SK-N-SH (cell line): Measurements from ENCODE around the gene SREK1. TPM values are rescaled to one million over a fixed set of nuclear protein-coding genes. Genes with fewer than 3 reads are reported as not detected.
A peak's percentile ranks its signal among the peaks of the same experiment; 100 is the strongest.

Experiments used
- CTCF ChIA-PET: fragments of 300-600, 350-600 bp; formaldehyde crosslinking; extraction: SDS; loops from one replicate; lab custom pipeline; 2021; lab: Yijun Ruan, JAX
- POLR2A ChIA-PET: fragments of 350-600 bp; sonication (Branson Sonifier 250); formaldehyde crosslinking; extraction: SDS; loops from one replicate; lab custom pipeline; 2020; ENCODE audit warnings: antibody characterized with exemption, inconsistent platforms; lab: Yijun Ruan, JAX
- DNase-seq: peaks from one replicate; pipeline ENCODE4 v3.0.0; 2012
- H2AFZ ChIP-seq: fragments of 200-600 bp; sonication (generic); 2 replicates; pipeline ENCODE4 v1.8.1; 2016; ENCODE audit warnings: antibody characterized with exemption, mild to moderate bottlenecking, low read depth
- H3F3A ChIP-seq: fragments of 200-600 bp; sonication (generic); replicated peaks from 2 replicates; pipeline ENCODE3; 2016; ENCODE audit warnings: antibody characterized with exemption, mild to moderate bottlenecking; ENCODE audit not compliant: insufficient read depth
- H3K27ac ChIP-seq, 2 experiments: fragments of 200-500 bp in 1 of 2; fragments of 200-600 bp in 1 of 2; sonication (Bioruptor generic) in 1 of 2; sonication (generic), shearing (Covaris generic) in 1 of 2; 2 replicates each; pipeline versions ENCODE4 v1.5.1 to v1.6.1; 2014 to 2016; ENCODE audit warnings: low read depth in 2 of 2, inconsistent platforms in 1 of 2, low read length in 1 of 2, mild to moderate bottlenecking in 1 of 2, mixed read lengths in 1 of 2
- H3K27me3 ChIP-seq: fragments of 200-600 bp; sonication (generic), shearing (Covaris generic); 2 replicates; pipeline ENCODE4 v1.6.1; 2016; ENCODE audit warnings: mixed run types; ENCODE audit not compliant: insufficient read depth
- H3K36me3 ChIP-seq, 2 experiments: fragments of 200-500 bp in 1 of 2; fragments of 200-600 bp in 1 of 2; sonication (Bioruptor generic) in 1 of 2; sonication (generic) in 1 of 2; replicated peaks in 1 of 2; 2 replicates each; pipeline versions ENCODE3 to v1.5.1; 2014 to 2016; ENCODE audit warnings: low read length in 1 of 2, mild to moderate bottlenecking in 1 of 2; ENCODE audit not compliant: insufficient read depth in 2 of 2, control insufficient read depth in 1 of 2
- H3K4me1 ChIP-seq, 2 experiments: fragments of 200-500 bp in 1 of 2; fragments of 200-600 bp in 1 of 2; sonication (Bioruptor generic) in 1 of 2; sonication (generic), shearing (Covaris generic) in 1 of 2; 2 replicates each; pipeline versions ENCODE4 v1.5.1 to v1.6.1; 2014 to 2016; ENCODE audit warnings: low read depth in 1 of 2, low read length in 1 of 2, mixed run types in 1 of 2; ENCODE audit not compliant: insufficient read depth in 2 of 2, control insufficient read depth in 1 of 2
- H3K4me2 ChIP-seq: fragments of 200-600 bp; sonication (generic), shearing (Covaris generic); 2 replicates; pipeline ENCODE4 v1.6.1; 2017; ENCODE audit warnings: mixed run types
- H3K4me3 ChIP-seq, 2 experiments: fragments of 200-500 bp in 1 of 2; fragments of 200-600 bp in 1 of 2; sonication (Bioruptor generic) in 1 of 2; sonication (generic), shearing (Covaris generic) in 1 of 2; 2 replicates each; pipeline versions ENCODE4 v1.5.1 to v1.8.1; 2014 to 2016; ENCODE audit warnings: low read depth in 2 of 2, inconsistent platforms in 1 of 2, low read length in 1 of 2, mild to moderate bottlenecking in 1 of 2, mixed read lengths in 1 of 2, moderate library complexity in 1 of 2
- H3K79me2 ChIP-seq: fragments of 200-600 bp; sonication (generic); 2 replicates; pipeline ENCODE4 v1.8.1; 2017; ENCODE audit warnings: mild to moderate bottlenecking; ENCODE audit not compliant: insufficient read depth
- H3K9ac ChIP-seq: fragments of 200-600 bp; sonication (generic); 2 replicates; pipeline ENCODE4 v1.6.1; 2017; ENCODE audit warnings: mixed run types
- H3K9me2 ChIP-seq: fragments of 200-600 bp; sonication (generic); 2 replicates; pipeline ENCODE4 v1.6.1; 2017; ENCODE audit warnings: mixed run types
- H3K9me3 ChIP-seq: fragments of 200-600 bp; sonication (generic); 2 replicates; pipeline ENCODE4 v1.6.1; 2017; ENCODE audit warnings: mixed run types, mild to moderate bottlenecking, moderate library complexity
- H4K20me1 ChIP-seq: fragments of 200-600 bp; sonication (generic); 2 replicates; pipeline ENCODE4 v1.6.1; 2017; ENCODE audit warnings: mild to moderate bottlenecking, mixed run types; ENCODE audit not compliant: insufficient read depth
- CHD2 ChIP-seq: fragments of 150-350 bp; IDR thresholded peaks from 2 replicates; pipeline ENCODE4 v1.6.1; 2018; ENCODE audit warnings: low read length; ENCODE audit not compliant: partially characterized antibody
- EP300 ChIP-seq, 2 experiments: IDR thresholded peaks; 2 replicates each; pipeline versions ENCODE4 v1.4.0 to v1.6.1; 2012; ENCODE audit warnings: borderline replicate concordance in 1 of 2, low read depth in 1 of 2, low read length in 1 of 2
- FOXJ3 ChIP-seq: sonication (generic); formaldehyde crosslinking; IDR thresholded peaks from 2 replicates; pipeline ENCODE4 v1.5.1; 2020; ENCODE audit warnings: mild to moderate bottlenecking, missing genetic modification reagents
- GABPA ChIP-seq: IDR thresholded peaks from 2 replicates; pipeline ENCODE4 v1.4.0; 2012; ENCODE audit warnings: low read depth, mild to moderate bottlenecking
- GATA2 ChIP-seq: sonication (generic); formaldehyde crosslinking; IDR thresholded peaks from 2 replicates; pipeline ENCODE4 v1.5.0; 2020; ENCODE audit warnings: mild to moderate bottlenecking, missing genetic modification reagents
- IRF3 ChIP-seq: fragments of 150-350 bp; IDR thresholded peaks from 2 replicates; pipeline ENCODE4 v1.6.1; 2016; ENCODE audit warnings: mild to moderate bottlenecking, low read depth, low read length
- MAX ChIP-seq: IDR thresholded peaks from 2 replicates; pipeline ENCODE4 v1.4.0; 2012; ENCODE audit warnings: low read depth
- MEF2A ChIP-seq: IDR thresholded peaks from 2 replicates; pipeline ENCODE4 v1.4.0; 2012; ENCODE audit warnings: low read depth, borderline replicate concordance
- MXI1 ChIP-seq: IDR thresholded peaks from 2 replicates; pipeline ENCODE4 v1.6.1; 2012; ENCODE audit warnings: mild to moderate bottlenecking, low read depth, low read length, improper control_type of control experiment
- RFX5 ChIP-seq: IDR thresholded peaks from 2 replicates; pipeline ENCODE4 v1.6.1; 2012; ENCODE audit warnings: mild to moderate bottlenecking, improper control_type of control experiment, low read length
- TAF1 ChIP-seq: IDR thresholded peaks from 2 replicates; pipeline ENCODE4 v1.6.1; 2012; ENCODE audit warnings: low read depth, mild to moderate bottlenecking, low read length, moderate library complexity, borderline replicate concordance
- TCF12 ChIP-seq: IDR thresholded peaks from 2 replicates; pipeline ENCODE4 v1.4.0; 2012
- YY1 ChIP-seq: IDR thresholded peaks from 2 replicates; pipeline ENCODE4 v1.4.0; 2012; ENCODE audit warnings: low read depth, mild to moderate bottlenecking
- WGBS: methylation state at CpG from one replicate; pipeline ENCODE4 v1.1.6; 2017; ENCODE audit warnings: low lambda C conversion rate; 5-methylcytosine and 5-hydroxymethylcytosine counted together
- polyA plus RNA-seq, 3 experiments: library from polyadenylated mRNA; depleted of rRNA; stranded (reverse); fragments of >200 nt; gene quantifications; 2 replicates each; pipeline ENCODE4 v1.2.3, GENCODE V29; 2012
- TF ChIP-seq, protein P1 (sequence below): IDR thresholded peaks from 2 replicates; pipeline ENCODE4 v1.6.1; 2012; ENCODE audit warnings: mild to moderate bottlenecking, low read depth, low read length, moderate library complexity
- TF ChIP-seq, protein P2 (sequence below): IDR thresholded peaks from 2 replicates; pipeline ENCODE4; 2012

Gene SREK1
- polyA plus RNA-seq, 1 of the 3 experiments (the other 2 are of a cell fraction): 17.5 TPM

- H3F3A ChIP-seq: peaks cover 3% of the 10 kb centered on the region
- CTCF ChIA-PET: interaction anchor here (0.9 kb wide), 1 partner anchor 23 kb away, joined by 4 read pairs; no protein-coding TSS in a partner anchor
- no peaks in the 10 kb centered on the region for H3K9me2 ChIP-seq
- no peaks in the 10 kb centered on the region for H3K36me3 ChIP-seq
- DNase-seq: no peak
- H3K9me3 ChIP-seq: peaks cover 11% of the 10 kb centered on the region; the same call in 1 of the 2 replicates
- no peak overlapping the region for H3K4me3 ChIP-seq
- POLR2A ChIA-PET: no interaction called here
- H3K4me1 ChIP-seq: no peaks in the 10 kb centered on the region
- no peak overlapping the region for H3K4me2 ChIP-seq
- 12% methylated on average over 2 of the region's 2 CpGs for WGBS
- H2AFZ ChIP-seq: no peak overlapping the region
- no peaks in the 10 kb centered on the region for H3K79me2 ChIP-seq
- peak overlapping the region in 1 of 2 experiments; percentile 30; a peak in 1 of 4 replicates for H3K27ac ChIP-seq
- no peaks in the 10 kb centered on the region for H3K27me3 ChIP-seq
- no peaks in the 10 kb centered on the region for H4K20me1 ChIP-seq
- no peak for TF ChIP-seq GABPA
- no peak overlapping the region for H3K9ac ChIP-seq
Measured at GRCh38 chr5:66113160-66113559, 30.9 kb upstream of the SREK1 start.

- ChIA-PET POLR2A (no interaction called here), CTCF (no interaction called here)
- no peak overlapping the region for H3K27ac ChIP-seq
- H2AFZ ChIP-seq: no peak overlapping the region
- no peaks in the 10 kb centered on the region for H3K36me3 ChIP-seq
- no peaks in the 10 kb centered on the region for H3K9me3 ChIP-seq
- WGBS: 83% methylated on average over 4 of the region's 4 CpGs
- DNase-seq: no peak
- no peaks in the 10 kb centered on the region for H3K4me1 ChIP-seq
- no peaks in the 10 kb centered on the region for H3F3A ChIP-seq
- H3K27me3 ChIP-seq: no peaks in the 10 kb centered on the region
- no peaks in the 10 kb centered on the region for H3K79me2 ChIP-seq
- TF ChIP-seq IRF3 (no peak), TAF1 (no peak), MAX (no peak), EP300 (IDR thresholded peaks at IDR 0.05; ENCODE audit: borderline replicate concordance in 1 of 2, low read depth in 1 of 2, low read length in 1 of 2) (no peak), MEF2A (no peak), TCF12 (no peak), CHD2 (no peak), GABPA (no peak), YY1 (no peak), MXI1 (no peak), RFX5 (no peak), FOXJ3 (CRISPR knock-in tag) (no peak), GATA2 (CRISPR knock-in tag) (no peak)
- TF ChIP-seq, protein P1, sequence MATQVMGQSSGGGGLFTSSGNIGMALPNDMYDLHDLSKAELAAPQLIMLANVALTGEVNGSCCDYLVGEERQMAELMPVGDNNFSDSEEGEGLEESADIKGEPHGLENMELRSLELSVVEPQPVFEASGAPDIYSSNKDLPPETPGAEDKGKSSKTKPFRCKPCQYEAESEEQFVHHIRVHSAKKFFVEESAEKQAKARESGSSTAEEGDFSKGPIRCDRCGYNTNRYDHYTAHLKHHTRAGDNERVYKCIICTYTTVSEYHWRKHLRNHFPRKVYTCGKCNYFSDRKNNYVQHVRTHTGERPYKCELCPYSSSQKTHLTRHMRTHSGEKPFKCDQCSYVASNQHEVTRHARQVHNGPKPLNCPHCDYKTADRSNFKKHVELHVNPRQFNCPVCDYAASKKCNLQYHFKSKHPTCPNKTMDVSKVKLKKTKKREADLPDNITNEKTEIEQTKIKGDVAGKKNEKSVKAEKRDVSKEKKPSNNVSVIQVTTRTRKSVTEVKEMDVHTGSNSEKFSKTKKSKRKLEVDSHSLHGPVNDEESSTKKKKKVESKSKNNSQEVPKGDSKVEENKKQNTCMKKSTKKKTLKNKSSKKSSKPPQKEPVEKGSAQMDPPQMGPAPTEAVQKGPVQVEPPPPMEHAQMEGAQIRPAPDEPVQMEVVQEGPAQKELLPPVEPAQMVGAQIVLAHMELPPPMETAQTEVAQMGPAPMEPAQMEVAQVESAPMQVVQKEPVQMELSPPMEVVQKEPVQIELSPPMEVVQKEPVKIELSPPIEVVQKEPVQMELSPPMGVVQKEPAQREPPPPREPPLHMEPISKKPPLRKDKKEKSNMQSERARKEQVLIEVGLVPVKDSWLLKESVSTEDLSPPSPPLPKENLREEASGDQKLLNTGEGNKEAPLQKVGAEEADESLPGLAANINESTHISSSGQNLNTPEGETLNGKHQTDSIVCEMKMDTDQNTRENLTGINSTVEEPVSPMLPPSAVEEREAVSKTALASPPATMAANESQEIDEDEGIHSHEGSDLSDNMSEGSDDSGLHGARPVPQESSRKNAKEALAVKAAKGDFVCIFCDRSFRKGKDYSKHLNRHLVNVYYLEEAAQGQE: no peak
- TF ChIP-seq, protein P2, sequence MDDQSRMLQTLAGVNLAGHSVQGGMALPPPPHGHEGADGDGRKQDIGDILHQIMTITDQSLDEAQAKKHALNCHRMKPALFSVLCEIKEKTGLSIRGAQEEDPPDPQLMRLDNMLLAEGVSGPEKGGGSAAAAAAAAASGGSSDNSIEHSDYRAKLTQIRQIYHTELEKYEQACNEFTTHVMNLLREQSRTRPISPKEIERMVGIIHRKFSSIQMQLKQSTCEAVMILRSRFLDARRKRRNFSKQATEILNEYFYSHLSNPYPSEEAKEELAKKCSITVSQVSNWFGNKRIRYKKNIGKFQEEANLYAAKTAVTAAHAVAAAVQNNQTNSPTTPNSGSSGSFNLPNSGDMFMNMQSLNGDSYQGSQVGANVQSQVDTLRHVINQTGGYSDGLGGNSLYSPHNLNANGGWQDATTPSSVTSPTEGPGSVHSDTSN: no peak
- no peak overlapping the region for H3K9ac ChIP-seq
- H4K20me1 ChIP-seq: no peaks in the 10 kb centered on the region
- no peaks in the 10 kb centered on the region for H3K9me2 ChIP-seq
- no peak overlapping the region for H3K4me3 ChIP-seq
- H3K4me2 ChIP-seq: no peak overlapping the region
Measured at GRCh38 chr5:66118304-66118703, 25.8 kb upstream of the SREK1 start.
